Fibroblast of lung (primary cell): ENCODE results near the gene VWA5B1.

Experiments
- EZH2 ChIP-seq: IDR thresholded peaks from 2 replicates; pipeline ENCODE4 v1.5.1; 2012; ENCODE audit warnings: low read length, control low read depth, mild to moderate bottlenecking; ENCODE audit errors: missing control alignments
- TF ChIP-seq, protein P1 (sequence below), 2 donors: IDR thresholded peaks in 1 of 2; conservative IDR thresholded peaks in 1 of 2; 1 replicate in 1 of 2; 2 replicates in 1 of 2; pipeline ENCODE4 v1.5.1; 2011 to 2012; ENCODE audit warnings: low read length in 2 of 2, control low read depth in 1 of 2, inconsistent platforms in 1 of 2, low read depth in 1 of 2, mild to moderate bottlenecking in 1 of 2

DNA sequence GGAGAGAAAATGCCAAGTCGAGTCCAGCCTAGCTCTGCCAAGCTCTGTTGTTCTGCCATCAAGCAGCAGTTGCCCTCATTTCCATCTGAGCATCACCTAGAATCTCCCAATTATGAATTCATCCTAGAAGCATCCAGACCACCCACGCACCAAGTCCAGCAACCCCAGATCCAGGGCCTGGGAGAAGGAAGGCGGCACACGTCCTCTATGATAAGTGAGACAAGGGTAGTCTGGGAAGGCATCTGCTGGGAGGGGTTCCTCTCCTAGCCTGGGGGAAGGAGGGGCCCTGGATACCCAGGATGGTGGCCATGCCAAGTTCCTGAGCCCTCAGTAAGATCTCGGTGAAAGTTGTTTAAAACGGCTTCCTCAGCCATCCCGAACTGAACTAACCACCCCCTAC lies 70.7 kb downstream of the VWA5B1 start:
- TF ChIP-seq EZH2 = no peak
- TF ChIP-seq, protein P1, sequence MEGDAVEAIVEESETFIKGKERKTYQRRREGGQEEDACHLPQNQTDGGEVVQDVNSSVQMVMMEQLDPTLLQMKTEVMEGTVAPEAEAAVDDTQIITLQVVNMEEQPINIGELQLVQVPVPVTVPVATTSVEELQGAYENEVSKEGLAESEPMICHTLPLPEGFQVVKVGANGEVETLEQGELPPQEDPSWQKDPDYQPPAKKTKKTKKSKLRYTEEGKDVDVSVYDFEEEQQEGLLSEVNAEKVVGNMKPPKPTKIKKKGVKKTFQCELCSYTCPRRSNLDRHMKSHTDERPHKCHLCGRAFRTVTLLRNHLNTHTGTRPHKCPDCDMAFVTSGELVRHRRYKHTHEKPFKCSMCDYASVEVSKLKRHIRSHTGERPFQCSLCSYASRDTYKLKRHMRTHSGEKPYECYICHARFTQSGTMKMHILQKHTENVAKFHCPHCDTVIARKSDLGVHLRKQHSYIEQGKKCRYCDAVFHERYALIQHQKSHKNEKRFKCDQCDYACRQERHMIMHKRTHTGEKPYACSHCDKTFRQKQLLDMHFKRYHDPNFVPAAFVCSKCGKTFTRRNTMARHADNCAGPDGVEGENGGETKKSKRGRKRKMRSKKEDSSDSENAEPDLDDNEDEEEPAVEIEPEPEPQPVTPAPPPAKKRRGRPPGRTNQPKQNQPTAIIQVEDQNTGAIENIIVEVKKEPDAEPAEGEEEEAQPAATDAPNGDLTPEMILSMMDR (conservative IDR thresholded peaks at IDR 0.05 in 1 of 2, IDR thresholded peaks at IDR 0.05 in 1 of 2; ENCODE audit: low read depth in 1 of 2, low read length in 2 of 2) = no peak
